ENCODE results near the gene GPR160. TPM values are rescaled to one million over a fixed set of nuclear protein-coding genes. Genes with fewer than 3 reads are reported as not detected.
"Not testable (repeated sequence)": the region's sequence is repeated elsewhere in the genome, so short reads cannot be mapped to it uniquely, and the experiment has no call there.

Gene GPR160
- total RNA-seq, 4 donors from 2014 or later = 1.5 to 6.3 (median 3.3) TPM

- TF ChIP-seq POLR2A (IDR thresholded peaks at IDR 0.05) (no peak), CTCF (IDR thresholded peaks at IDR 0.05) (no peak)
- DNase-seq (ENCODE audit: low spot score in 2 of 2) = no peak
- WGBS, 2 donors = 95 to 96% methylated on average over 2 of the region's 2 CpGs
- no peak overlapping the region for H3K4me3 ChIP-seq (ENCODE audit: low read depth, poor library complexity, severe bottlenecking)
- intact Hi-C loops (cut with DNase I; ENCODE audit: low total_unique reads) = no loop called here
These were observed 71.9 kb downstream of the GPR160 start for GRCh38 chr3:170109579-170110293.

GRCh38 chr3:170111147-170111771 lies 73.5 kb downstream of the GPR160 start:
- no peak for DNase-seq (ENCODE audit: low spot score in 2 of 2)
- intact Hi-C loops (cut with DNase I; ENCODE audit: low total_unique reads) = no loop called here
- H3K4me3 ChIP-seq (ENCODE audit: low read depth, poor library complexity, severe bottlenecking) = no peak overlapping the region
- TF ChIP-seq CTCF (IDR thresholded peaks at IDR 0.05) (no peak), POLR2A (IDR thresholded peaks at IDR 0.05) (no peak)
- 84 to 89% methylated on average over 9 of the region's 9 CpGs for WGBS, 2 donors

GRCh38 chr3:170114165-170114564 lies 76.4 kb downstream of the GPR160 start:
- WGBS, 2 donors = 90 to 93% methylated on average over 8 of the region's 8 CpGs
- DNase-seq (ENCODE audit: low spot score in 2 of 2); H3K4me3 ChIP-seq (ENCODE audit: low read depth, poor library complexity, severe bottlenecking); intact Hi-C loops (cut with DNase I; ENCODE audit: low total_unique reads): not testable (repeated sequence)

- H3K4me3 ChIP-seq (ENCODE audit: low read depth, poor library complexity, severe bottlenecking) = no peak overlapping the region
- no peak for DNase-seq (ENCODE audit: low spot score in 2 of 2)
- TF ChIP-seq POLR2A (IDR thresholded peaks at IDR 0.05) = no peak
- no peak for TF ChIP-seq CTCF (IDR thresholded peaks at IDR 0.05)
- intact Hi-C loops (cut with DNase I; ENCODE audit: low total_unique reads) = no loop called here
These were observed 79.3 kb downstream of the GPR160 start for GRCh38 chr3:170117134-170117533.

- DNase-seq (ENCODE audit: low spot score in 2 of 2) = no peak
- H3K4me3 ChIP-seq (ENCODE audit: low read depth, poor library complexity, severe bottlenecking) = no peak overlapping the region
- WGBS, 2 donors = 67 to 75% methylated on average over 4 of the region's 4 CpGs
- TF ChIP-seq POLR2A (IDR thresholded peaks at IDR 0.05) (no peak), CTCF (IDR thresholded peaks at IDR 0.05) (no peak)
- intact Hi-C loops (cut with DNase I; ENCODE audit: low total_unique reads) = no loop called here
These were observed 90.6 kb downstream of the GPR160 start for GRCh38 chr3:170128259-170128976.

GRCh38 chr3:170128977-170129431 lies 91.2 kb downstream of the GPR160 start:
- TF ChIP-seq POLR2A (IDR thresholded peaks at IDR 0.05) = no peak
- TF ChIP-seq CTCF (IDR thresholded peaks at IDR 0.05) = no peak
- intact Hi-C loops (cut with DNase I; ENCODE audit: low total_unique reads) = no loop called here
- WGBS, 2 donors = 86 to 91% methylated on average over 1 of the region's 1 CpG
- DNase-seq (ENCODE audit: low spot score in 2 of 2) = no peak
- H3K4me3 ChIP-seq (ENCODE audit: low read depth, poor library complexity, severe bottlenecking) = no peak overlapping the region

All from lower leg skin (tissue), 4 donors.